AG20443 (cell line): Measurements from ENCODE around the gene LARP4B.
A peak's percentile ranks its signal among the peaks of the same experiment; 100 is the strongest.

Source experiments
- DNase-seq: peaks from one replicate; pipeline ENCODE4 v3.0.0; 2012; ENCODE audit warnings: low spot score, mixed read lengths

LARP4B gene

DNA sequence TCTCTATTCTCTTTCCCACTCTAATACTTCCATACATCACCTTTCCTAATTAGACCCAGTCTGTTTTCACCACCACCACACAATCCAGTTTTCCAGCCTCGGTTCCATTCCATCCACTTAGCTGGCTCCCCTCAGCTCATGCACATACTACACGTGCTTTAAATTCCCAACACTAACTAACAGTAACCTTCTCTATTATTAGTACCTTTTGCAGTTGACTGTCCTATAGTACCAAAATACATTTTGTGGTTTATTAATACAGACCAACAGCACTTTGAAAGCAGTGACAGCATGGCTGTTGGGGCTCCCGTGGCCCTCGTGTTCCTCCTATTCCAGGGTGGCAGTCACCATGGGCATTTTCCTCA is 64.9 kb downstream of the LARP4B start:
- DNase-seq = no peak

DNA sequence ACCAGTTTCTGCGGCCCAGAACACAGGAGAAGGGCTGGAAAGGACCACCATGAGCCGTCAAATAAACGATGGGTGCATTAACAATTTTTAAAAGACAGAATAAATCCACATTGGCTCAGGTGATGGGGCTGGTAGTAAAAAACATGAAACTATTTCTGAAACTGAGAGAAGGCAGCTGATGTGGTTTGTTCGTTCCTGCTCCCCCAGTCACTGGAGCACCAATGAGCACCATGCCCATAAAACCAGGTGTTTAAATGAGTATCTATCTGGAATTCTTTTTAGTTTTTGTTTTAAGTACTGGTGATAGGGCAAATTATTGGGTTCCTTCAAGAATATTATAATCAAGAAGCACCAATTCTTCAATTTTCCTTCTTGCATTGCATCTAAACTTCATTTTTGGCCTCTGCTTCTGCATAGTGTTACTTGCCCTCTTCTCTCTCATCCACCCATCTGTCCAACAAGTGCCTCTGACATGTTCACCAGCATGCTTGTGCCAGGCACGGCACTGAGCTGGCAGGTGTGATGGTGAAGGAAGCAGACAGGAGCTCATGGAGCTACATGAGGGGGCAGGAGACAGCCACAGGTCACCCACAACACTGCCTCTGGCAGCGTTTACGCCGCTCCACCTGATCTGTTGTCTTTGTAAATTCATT is 65.5 kb downstream of the LARP4B start:
- DNase-seq = no peak

DNA sequence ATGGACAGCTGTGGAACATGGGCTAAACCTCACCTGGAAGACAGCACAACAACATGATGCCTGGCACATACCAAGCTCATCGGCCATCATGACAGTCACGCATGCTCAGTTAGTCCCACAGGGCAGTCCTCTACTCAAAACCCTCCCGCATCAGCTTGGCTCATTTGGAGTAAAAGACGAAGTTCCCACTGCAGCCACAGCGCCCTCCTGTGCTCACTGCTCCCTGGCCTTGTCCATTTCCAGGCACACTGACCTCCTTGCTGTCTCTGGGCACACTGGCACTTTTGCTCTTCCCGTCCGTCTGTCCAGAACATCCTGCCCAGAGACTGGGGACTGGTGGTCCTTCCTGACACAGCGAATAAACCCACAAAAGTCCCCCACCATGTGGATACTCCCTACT is 66.2 kb downstream of the LARP4B start:
- no peak for DNase-seq

DNA sequence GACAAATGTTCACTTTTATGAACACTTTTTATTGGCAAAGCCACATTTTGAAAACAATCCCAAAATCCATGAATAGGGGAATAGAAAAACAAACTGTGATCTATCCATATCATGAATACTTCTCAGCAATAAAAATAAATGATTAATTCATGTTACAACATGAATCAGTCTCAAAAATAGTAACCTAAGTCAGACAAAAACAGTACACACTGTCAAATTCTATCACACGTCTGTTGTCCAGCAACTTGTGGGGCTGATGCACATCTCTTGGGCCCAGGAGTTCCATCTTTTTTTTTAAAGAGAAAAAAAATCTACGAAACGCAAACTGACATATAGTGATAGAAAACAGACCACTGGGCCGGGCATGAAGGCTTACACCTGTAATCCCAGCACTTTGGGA is 71.0 kb downstream of the LARP4B start:
- no peak for DNase-seq

DNA sequence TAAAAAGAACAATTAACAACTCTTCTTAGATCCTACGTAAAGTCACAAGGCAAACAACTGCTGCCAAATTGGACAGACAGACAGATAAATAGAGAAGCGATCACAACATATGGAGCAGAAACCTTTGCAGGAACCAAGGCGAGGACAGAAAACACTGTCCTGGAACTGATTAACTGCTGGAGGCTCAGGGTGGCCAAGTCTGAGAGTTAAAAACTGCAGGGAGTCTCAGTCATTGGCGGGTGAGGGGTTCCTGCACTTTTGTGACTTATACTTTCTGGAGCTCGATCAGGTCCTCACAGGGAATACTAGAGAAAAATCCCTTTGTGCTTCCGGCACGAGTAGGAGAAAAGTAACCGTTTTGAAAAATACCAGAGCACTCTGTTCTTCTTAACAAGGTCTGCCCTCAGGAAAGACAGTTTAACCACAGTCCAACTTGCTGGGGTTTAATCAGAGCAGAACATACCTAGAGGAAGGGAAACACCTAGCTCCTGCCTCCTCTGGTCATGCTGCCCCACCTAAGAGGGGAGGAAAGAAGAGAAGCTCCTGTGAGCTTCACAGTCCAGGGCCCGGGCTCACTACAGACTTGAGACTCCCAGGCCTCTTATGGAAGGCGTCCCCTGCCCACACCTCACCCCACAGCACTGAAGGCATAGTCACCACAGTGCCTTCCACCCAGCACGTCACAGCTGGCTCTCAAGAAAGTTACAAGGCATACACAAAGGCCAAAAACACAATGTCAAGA is 74.9 kb downstream of the LARP4B start:
- no peak for DNase-seq

DNA sequence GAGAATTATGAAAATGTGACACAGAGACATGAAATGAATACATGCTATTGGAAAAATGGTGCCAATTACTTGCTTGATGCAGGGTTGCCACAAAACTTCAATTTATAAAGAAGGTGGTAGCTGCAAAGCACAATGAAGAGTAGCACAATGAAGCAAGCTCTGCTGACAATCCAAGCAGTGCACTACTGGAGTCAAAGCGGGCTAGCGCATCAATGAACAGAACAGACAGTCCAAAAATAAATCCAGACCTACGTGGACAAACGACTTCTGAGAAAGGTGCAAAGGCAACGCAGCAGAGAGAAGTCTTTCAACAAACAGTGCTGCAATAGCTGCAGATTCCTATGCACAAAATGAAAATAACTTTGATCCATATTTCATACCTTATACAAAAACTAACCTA is 75.8 kb downstream of the LARP4B start:
- DNase-seq = no peak

GRCh38 chr10:855079-855478 is 76.4 kb downstream of the LARP4B start:
- no peak for DNase-seq

- no peak for DNase-seq
These were observed 78.5 kb downstream of the LARP4B start for GRCh38 chr10:853017-853416.

DNA sequence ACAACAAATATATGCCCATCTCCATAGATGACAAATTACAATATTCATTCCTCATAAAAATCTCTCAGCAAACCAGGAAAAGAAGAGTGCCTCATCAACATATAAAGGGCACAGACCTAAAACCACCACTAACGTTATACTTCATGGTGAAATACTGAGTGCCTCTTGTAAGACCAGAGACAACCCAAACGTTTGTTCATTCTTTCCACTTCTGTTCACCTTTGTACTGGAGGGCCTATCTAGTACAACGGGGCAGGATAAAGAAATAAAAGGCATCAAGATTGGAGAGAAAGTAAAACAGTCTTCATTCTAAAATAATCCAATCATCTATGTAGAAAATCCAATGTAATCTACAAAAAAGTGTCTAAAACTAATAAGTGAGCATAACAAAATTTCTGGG is 79.1 kb downstream of the LARP4B start:
- no peak for DNase-seq

DNA sequence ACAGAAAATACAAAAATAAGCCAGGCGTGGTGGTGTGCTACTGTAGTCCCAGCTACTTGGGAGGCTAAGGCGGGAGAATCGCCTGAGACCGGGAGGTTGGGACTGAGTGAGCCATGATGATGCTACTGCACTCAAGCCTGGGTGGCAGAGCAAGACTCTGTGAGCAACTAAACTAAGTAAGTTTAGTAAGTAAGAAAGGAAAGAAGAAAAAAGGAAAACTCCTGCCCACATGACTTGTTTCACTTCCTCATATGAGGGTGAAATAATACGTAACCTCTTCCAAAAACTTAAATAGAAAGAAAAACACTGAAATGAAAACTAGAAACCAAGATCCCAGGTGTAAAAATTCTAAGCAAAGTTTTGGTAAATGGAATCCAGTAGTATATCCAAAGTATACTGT is 79.6 kb downstream of the LARP4B start:
- DNase-seq = no peak

- no peak for DNase-seq
These were observed 81.4 kb downstream of the LARP4B start for GRCh38 chr10:850093-850492.

- no peak for DNase-seq
These were observed 83.6 kb downstream of the LARP4B start for GRCh38 chr10:847868-848267.

DNA sequence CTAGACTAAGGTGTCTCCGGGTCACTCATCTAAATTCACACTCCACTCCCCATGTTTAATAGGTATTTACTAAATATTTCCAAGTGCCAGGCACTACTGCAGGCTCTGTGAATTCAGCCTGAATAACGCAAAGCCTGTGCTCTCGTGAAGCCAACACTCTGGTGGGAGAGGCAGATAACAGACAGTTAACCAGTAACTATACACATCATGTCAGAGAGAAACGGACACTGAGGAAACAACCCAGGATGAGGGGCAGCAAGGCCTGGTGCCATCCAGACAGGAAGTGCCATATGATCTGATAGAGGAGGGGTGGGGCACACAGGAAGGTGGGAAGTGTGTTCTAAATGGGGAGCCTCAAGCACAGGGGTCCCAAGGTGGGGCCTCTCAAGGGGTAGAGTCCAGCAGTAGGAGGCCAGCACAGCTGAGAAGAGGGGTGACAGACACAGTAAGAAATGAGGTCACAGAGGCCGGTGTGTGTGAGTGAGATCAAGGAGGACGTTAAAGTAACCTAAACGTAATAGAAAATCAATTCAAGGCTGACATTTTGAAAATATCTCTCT is 85.3 kb downstream of the LARP4B start:
- DNase-seq = no peak

- DNase-seq = no peak
These were observed 86.0 kb downstream of the LARP4B start for GRCh38 chr10:845526-845925.

DNA sequence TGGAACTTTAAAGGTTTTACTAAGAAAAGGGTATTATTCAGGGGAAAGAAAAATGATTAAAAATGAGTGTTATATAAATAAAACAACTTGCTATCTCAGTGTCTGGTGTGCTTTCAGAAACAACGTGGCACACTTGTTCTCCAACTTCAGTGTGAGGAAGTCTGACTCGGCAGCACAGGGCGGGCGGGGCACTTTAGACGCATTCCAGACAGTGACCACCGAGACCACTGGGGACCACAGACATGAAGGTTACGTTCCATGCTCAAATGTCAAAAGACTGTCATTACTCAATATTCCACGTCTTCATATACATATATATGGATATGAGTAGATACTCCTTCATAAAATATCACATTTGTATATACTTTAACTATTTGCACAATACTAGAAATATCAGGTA is 87.0 kb downstream of the LARP4B start:
- peak; percentile 74 for DNase-seq

DNA sequence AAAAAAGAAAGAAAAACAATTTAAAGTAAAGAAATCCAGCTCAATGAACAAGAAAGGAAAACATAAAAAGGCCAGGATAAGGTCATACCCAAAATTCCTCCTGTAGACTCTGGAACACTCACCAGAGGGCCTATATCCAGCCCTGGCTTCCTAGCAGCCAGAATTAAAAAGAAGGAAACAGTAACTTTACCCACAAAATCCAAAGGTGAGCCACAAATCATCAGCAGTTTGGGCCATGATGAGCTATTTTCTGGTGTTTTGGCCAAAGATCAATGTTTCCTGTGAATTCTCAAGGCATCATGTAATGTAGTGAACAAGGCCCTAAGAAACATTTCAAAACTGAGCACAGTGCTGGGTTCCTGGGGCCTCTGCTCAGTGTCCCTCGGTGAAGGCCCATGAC is 87.8 kb downstream of the LARP4B start:
- peak; percentile 40 for DNase-seq

DNA sequence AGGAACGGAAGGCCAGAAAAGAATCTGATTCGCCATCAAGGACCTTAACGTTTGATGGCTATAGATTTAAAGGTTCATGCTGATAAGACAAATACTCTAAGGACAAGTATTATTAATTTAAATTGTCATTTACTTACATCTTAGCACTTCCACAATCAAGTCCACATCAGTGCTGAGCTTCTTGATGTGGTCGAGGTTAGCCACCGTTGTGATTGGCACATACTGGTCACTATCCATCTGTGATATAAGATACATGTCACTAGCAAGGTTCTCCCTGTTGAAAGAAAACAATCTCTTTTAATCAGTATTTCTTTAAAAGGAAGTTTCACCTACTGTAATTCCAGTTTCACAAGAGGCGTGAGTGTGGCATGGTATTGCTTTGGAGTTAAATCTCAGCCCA is 88.7 kb downstream of the LARP4B start:
- DNase-seq = no peak

GRCh38 chr10:841535-841934 is 90.0 kb downstream of the LARP4B start:
- DNase-seq = no peak

DNA sequence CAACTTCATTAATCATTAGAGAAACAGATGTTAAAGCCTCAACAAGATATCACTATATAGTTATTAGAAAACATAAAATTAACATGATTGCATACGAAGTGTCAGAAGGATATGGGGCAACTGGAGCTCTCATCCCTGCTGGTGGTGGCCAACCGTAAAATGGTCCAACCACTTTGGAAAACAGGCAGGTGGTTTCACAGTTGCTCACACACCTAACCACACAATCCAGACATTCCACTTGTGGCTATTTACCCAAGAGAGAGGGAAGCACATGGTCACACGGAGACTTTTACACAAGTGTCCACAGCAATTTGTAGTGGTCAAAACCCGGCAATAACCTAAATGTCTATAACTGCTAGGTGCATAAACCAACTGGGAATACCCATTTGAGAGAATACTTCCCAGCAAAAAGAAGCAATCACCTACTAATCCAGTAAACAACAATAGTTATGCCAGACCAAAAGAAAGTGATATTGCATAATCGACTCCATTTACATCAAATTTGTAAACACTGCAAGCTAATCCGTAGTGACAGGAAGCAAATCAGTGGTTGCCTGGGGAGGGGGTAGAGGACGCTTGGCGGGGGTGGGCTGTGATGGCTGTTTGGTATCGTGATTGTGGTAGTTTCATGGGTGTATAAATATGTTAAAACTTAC is 91.8 kb downstream of the LARP4B start:
- no peak for DNase-seq

DNA sequence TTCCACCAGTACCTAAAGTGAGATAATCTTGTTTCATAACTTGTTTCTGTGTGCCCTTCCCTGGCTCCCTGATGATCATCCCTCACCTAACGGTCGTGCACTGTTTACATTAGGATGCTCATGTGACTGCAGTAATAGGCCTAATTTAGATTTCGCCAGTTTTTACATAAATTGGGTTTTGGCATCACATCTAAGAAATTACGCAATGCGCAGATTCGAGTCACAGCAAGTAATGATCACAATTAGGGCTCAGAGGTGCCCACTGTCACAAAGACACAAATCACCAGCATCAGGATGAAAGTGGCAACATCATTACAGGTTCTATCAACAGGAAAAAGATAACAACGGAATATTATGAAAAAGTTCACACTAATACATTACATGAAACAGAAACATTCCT is 94.7 kb downstream of the LARP4B start:
- no peak for DNase-seq

DNA sequence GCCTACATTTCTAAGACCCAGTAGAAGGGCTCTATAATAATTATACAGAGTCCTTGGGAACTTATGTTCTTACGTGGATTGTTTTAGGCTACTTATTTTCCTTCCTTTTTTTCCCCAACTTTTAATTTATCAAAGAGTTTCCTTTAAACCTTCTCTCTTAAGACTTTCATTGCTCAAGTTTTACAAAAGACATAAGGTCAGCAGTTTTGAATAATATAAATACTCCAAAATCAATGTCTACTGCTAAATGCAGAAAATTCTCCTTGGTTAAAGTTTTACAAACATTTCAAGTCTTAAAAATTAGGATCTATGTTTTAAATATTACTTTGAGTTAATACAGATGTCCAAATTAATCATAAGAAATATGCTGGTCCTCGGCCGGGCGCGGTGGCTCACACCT is 97.0 kb downstream of the LARP4B start:
- no peak for DNase-seq

DNA sequence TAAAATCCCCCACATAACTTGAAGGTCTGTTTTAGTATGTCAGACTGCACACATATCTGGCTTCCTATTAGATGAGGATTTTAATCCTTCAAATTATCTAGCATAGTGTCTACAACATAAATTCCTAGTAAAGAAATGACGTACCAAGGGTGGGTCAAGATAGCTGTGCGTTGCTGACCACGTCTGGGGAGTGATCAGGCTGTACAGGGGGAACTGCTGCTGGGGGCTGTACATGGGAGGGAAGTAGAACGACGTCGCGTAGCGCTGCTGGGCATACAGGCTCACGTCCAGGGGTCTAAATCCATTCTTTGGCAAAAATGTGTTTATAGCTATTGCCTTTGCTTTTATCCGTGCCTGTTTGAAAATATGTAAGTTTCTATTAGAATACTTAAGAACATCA is 102.3 kb downstream of the LARP4B start:
- DNase-seq = no peak

DNA sequence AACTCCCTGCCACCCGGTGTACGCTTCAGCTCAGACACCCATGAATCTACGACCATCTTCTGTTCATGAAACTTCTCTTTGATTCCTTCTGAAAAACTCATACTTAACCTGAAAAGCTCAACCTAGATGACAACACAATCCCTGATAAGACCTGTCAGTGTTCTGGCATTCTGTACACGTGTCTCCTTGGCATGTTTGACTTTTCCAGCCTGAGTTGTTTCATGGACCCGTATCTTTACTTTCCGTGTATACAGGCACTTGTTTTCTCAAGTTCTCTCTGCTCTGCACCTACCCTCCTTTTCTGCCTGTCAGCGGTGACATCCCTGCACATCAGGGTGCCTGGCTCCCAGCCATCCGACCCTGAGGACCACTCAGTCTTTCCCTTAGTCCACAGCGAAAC is 103.3 kb downstream of the LARP4B start:
- no peak for DNase-seq
